Measurements from ENCODE around the gene MIX23. TPM values are rescaled to one million over a fixed set of nuclear protein-coding genes. Genes with fewer than 3 reads are reported as not detected.

MIX23 gene
- total and polyA plus RNA-seq, 4 experiments from 2014 or later: 5.3 to 25.1 (median 16.2) TPM

DNA sequence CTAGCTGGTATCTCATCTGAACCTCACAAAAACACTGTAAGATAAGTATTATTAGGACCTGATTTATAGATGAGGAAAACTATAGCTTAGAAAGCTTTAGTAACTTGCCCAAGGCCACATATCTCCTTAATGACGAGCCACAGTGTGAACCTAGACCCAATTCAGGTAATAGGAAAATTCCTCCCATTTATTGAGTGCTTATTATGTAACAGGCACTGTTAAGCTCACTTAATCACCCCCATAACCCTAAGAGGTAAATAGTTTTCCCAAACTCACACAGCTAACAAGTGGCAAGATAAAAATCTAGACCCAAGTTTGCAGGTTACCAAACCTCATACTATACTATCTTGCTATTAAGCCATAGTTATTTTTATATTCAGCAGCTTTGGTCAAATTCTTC is 24.9 kb upstream of the MIX23 start:
- Mint-ChIP-seq H3K27me3 (no peaks in the 10 kb centered on the region), H3K4me3 (no peak overlapping the region), H3K9me3 (no peaks in the 10 kb centered on the region), H3K27ac (peak overlapping the region in 2 of 7 donors; percentile 13 to 43), H3K36me3 (peaks cover 48 to 80% of the 10 kb centered on the region in 2 donors), H3K4me1 (peaks cover 11 to 20% (median 13%) of the 10 kb centered on the region in 4 donors)
- no peaks in the 10 kb centered on the region for H3K9me3 ChIP-seq (ENCODE audit: control insufficient read depth in 1 of 2, low read length in 2 of 2)
- CTCF ChIA-PET (ENCODE audit: partially characterized antibody): interaction anchor here (0.9 to 3.0 kb wide), 3 partner anchors 13 to 24 kb away, joined by 3 to 19 read pairs (median 9); partner anchors contain the start of gene FAM162A
- DNase-seq: no peak
- POLR2A ChIA-PET (ENCODE audit: partially characterized antibody): interaction anchor here (0.8 to 2.2 kb wide), 4 partner anchors 8 to 221 kb away, joined by 3 to 10 read pairs (median 6); partner anchors contain the start of genes FAM162A, MIX23 and WDR5B
- intact Hi-C loops (cut with micrococcal nuclease): no loop called here
- no peak overlapping the region for H3K27ac ChIP-seq (ENCODE audit: low read depth, low read length)
- H3K4me3 ChIP-seq (ENCODE audit: low read length in 2 of 2): no peak overlapping the region
- H3K4me1 ChIP-seq (ENCODE audit: insufficient read depth, low read length): no peaks in the 10 kb centered on the region
- H3K27me3 ChIP-seq (ENCODE audit: insufficient read depth, low read length): no peaks in the 10 kb centered on the region
- peaks cover 72% of the 10 kb centered on the region for H3K36me3 ChIP-seq (ENCODE audit: insufficient read depth, low read length)

DNA sequence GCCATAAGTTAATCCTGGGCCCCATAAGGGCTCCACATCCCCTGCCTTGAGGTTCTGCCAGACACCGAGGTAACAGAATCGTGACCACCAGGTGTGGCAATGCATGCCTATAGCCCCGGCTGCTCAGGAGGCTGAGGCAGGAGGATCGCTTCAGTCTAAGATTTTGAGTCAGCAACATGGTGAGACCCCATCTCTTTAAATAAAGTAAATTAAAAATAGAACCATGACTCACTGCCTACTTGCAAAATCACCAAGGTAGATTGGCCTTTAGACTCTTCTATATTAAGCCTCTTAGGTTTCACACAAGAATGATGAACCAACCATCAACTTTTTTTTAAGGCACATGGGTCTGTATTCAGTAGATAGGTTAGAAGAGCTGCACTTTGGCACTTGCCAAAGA is 23.2 kb upstream of the MIX23 start:
- peaks cover 50 to 75% of the 10 kb centered on the region in 2 donors for H3K36me3 Mint-ChIP-seq
- intact Hi-C loops (cut with micrococcal nuclease): no loop called here
- no peaks in the 10 kb centered on the region for H3K9me3 Mint-ChIP-seq
- Histone ChIP-seq H3K27me3 (ENCODE audit: insufficient read depth, low read length) (no peaks in the 10 kb centered on the region), H3K36me3 (ENCODE audit: insufficient read depth, low read length) (peaks cover 69% of the 10 kb centered on the region), H3K4me3 (ENCODE audit: low read length in 2 of 2) (no peak overlapping the region), H3K27ac (ENCODE audit: low read depth, low read length) (no peak overlapping the region), H3K4me1 (ENCODE audit: insufficient read depth, low read length) (no peaks in the 10 kb centered on the region), H3K9me3 (ENCODE audit: control insufficient read depth in 1 of 2, low read length in 2 of 2) (no peaks in the 10 kb centered on the region)
- no peak overlapping the region for H3K4me3 Mint-ChIP-seq
- CTCF ChIA-PET (ENCODE audit: partially characterized antibody): no interaction called here
- no peak for DNase-seq
- peak overlapping the region in 1 of 7 donors; percentile 25 for H3K27ac Mint-ChIP-seq
- POLR2A ChIA-PET (ENCODE audit: partially characterized antibody): interaction anchor here (1.9 to 2.2 kb wide), 2 partner anchors 10 to 23 kb away, joined by 8 to 10 read pairs; partner anchors contain the start of genes FAM162A, MIX23 and WDR5B
- no peaks in the 10 kb centered on the region for H3K27me3 Mint-ChIP-seq
- peaks cover 0 to 10% (median 3%) of the 10 kb centered on the region in 4 donors for H3K4me1 Mint-ChIP-seq

DNA sequence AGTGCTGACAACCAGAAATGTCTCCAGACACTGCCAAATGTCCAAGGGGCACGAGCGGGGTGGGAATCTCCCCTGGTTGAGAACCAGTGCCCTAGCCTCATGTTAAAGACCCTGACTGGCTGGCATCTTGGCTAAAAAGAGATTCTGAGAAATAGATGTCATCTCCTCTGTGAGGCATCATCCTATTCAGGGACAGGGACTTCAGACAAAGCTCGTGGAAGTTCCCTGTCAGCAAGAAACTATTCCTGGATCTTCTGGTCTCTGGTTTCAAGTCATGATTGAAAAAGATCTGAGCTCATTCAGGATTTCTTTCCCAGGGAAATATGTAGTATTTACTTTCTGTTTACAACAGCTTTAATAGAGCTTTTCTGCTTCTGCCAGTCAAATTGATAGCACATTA is 22.0 kb upstream of the MIX23 start:
- no peak for DNase-seq
- Histone ChIP-seq H3K27me3 (ENCODE audit: insufficient read depth, low read length) (no peaks in the 10 kb centered on the region), H3K27ac (ENCODE audit: low read depth, low read length) (no peak overlapping the region), H3K4me1 (ENCODE audit: insufficient read depth, low read length) (no peaks in the 10 kb centered on the region), H3K4me3 (ENCODE audit: low read length in 2 of 2) (no peak overlapping the region), H3K36me3 (ENCODE audit: insufficient read depth, low read length) (peaks cover 58% of the 10 kb centered on the region), H3K9me3 (ENCODE audit: control insufficient read depth in 1 of 2, low read length in 2 of 2) (no peaks in the 10 kb centered on the region)
- H3K4me3 Mint-ChIP-seq: no peak overlapping the region
- H3K27me3 Mint-ChIP-seq: no peaks in the 10 kb centered on the region
- H3K36me3 Mint-ChIP-seq: peaks cover 50 to 66% of the 10 kb centered on the region in 2 donors
- H3K4me1 Mint-ChIP-seq: peaks cover 0 to 5% (median 3%) of the 10 kb centered on the region in 4 donors
- POLR2A ChIA-PET (ENCODE audit: partially characterized antibody): interaction anchor here (0.8 kb wide), 1 partner anchor 11 kb away, joined by 3 read pairs; the partner anchor contains the start of gene WDR5B
- intact Hi-C loops (cut with micrococcal nuclease): no loop called here
- peak overlapping the region in 1 of 7 donors; percentile 50 for H3K27ac Mint-ChIP-seq
- no peaks in the 10 kb centered on the region for H3K9me3 Mint-ChIP-seq
- CTCF ChIA-PET (ENCODE audit: partially characterized antibody): interaction anchor here (0.8 to 1.2 kb wide), 2 partner anchors 11 to 290 kb away, joined by 3 to 4 read pairs; partner anchors contain the start of gene WDR5B

DNA sequence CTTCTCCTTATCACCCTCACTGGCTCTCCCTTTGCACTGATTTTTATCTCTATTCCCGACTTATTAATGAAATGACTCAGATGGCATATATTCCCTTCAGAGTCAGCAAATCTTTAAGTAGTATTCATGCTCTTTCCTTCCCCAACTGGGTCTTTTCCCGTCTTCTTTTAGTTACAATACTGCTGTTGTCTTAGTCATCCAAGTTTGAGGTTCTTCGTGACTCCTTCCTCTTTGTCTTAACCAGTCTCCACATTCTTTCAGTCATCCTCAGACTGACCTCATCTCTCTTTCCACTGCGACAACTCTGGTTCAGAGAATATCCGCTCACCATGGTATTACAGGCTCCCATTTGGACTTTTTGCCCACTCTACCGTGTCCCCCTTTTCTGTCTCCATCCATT is 20.5 kb upstream of the MIX23 start:
- Mint-ChIP-seq H3K36me3 (peaks cover 45 to 51% of the 10 kb centered on the region in 2 donors), H3K27me3 (no peaks in the 10 kb centered on the region), H3K4me3 (peak overlapping the region in 1 of 8 donors; percentile 23), H3K4me1 (peaks cover 0 to 3% (median under 1%) of the 10 kb centered on the region in 4 donors), H3K9me3 (no peaks in the 10 kb centered on the region), H3K27ac (peak overlapping the region in 2 of 7 donors; percentile 38 to 76)
- intact Hi-C loops (cut with micrococcal nuclease): no loop called here
- no peak overlapping the region for H3K27ac ChIP-seq (ENCODE audit: low read depth, low read length)
- H3K9me3 ChIP-seq (ENCODE audit: control insufficient read depth in 1 of 2, low read length in 2 of 2): no peaks in the 10 kb centered on the region
- no peak for DNase-seq
- CTCF ChIA-PET (ENCODE audit: partially characterized antibody): no interaction called here
- no peak overlapping the region for H3K4me3 ChIP-seq (ENCODE audit: low read length in 2 of 2)
- H3K4me1 ChIP-seq (ENCODE audit: insufficient read depth, low read length): no peaks in the 10 kb centered on the region
- peaks cover 53% of the 10 kb centered on the region for H3K36me3 ChIP-seq (ENCODE audit: insufficient read depth, low read length)
- H3K27me3 ChIP-seq (ENCODE audit: insufficient read depth, low read length): no peaks in the 10 kb centered on the region
- POLR2A ChIA-PET (ENCODE audit: partially characterized antibody): no interaction called here

DNA sequence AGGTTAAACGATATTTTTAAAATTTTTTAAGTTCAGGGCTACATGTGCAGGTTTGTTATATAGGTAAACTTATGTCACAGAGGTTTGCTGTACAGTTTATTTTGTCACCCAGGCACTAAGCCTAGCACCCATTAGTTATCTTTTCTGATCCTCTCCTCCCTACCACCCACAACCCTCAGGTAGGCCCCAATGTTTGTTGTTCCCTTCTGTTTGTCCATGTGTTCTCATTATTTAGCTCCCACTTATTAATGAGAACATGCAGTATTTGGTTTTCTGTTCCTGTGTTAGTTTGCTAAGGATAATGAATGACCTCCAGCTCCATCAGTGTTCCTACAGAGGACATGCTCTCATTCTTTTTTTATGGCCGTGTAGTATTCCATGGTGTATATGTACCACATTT is 15.9 kb upstream of the MIX23 start:
- ChIA-PET CTCF (ENCODE audit: partially characterized antibody) (interaction anchor here (1.0 kb wide), 1 partner anchor 15 kb away, joined by 4 read pairs; the partner anchor contains the start of gene FAM162A), POLR2A (ENCODE audit: partially characterized antibody) (no interaction called here)
- Histone ChIP-seq H3K9me3 (ENCODE audit: control insufficient read depth in 1 of 2, low read length in 2 of 2) (no peaks in the 10 kb centered on the region), H3K36me3 (ENCODE audit: insufficient read depth, low read length) (peaks cover 11% of the 10 kb centered on the region), H3K4me3 (ENCODE audit: low read length in 2 of 2) (no peak overlapping the region), H3K27ac (ENCODE audit: low read depth, low read length) (no peak overlapping the region), H3K27me3 (ENCODE audit: insufficient read depth, low read length) (no peaks in the 10 kb centered on the region), H3K4me1 (ENCODE audit: insufficient read depth, low read length) (no peaks in the 10 kb centered on the region)
- no peak overlapping the region for H3K4me3 Mint-ChIP-seq
- H3K27ac Mint-ChIP-seq: no peak overlapping the region
- DNase-seq: no peak
- intact Hi-C loops (cut with micrococcal nuclease): no loop called here
- H3K27me3 Mint-ChIP-seq: no peaks in the 10 kb centered on the region
- H3K36me3 Mint-ChIP-seq: peaks cover 18% of the 10 kb centered on the region in 2 donors
- no peaks in the 10 kb centered on the region for H3K9me3 Mint-ChIP-seq
- H3K4me1 Mint-ChIP-seq: peaks cover 0 to 3% (median under 1%) of the 10 kb centered on the region in 4 donors

DNA sequence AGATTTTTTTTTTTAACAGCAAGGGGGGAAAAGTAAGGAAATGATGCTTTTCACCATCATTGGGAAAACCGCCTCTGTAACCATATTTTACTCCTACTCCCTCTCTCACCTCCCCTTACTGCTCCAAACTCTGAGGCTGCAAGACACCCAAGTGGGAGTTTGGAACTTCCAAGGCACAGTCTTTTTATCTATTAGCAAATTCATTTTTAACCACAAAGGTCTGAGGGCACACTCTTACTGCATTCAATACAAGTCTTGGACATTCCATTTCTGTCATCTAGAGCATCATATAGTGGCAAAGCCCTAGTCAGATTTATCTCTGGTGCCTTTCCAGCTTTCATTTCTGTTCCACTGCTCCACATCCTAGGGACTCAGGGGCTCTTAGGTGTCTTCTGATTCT is 14.2 kb upstream of the MIX23 start:
- CTCF ChIA-PET (ENCODE audit: partially characterized antibody): interaction anchor here (0.8 to 1.2 kb wide), 2 partner anchors 19 to 282 kb away, joined by 3 read pairs; partner anchors contain the start of gene WDR5B
- POLR2A ChIA-PET (ENCODE audit: partially characterized antibody): no interaction called here
- Mint-ChIP-seq H3K27me3 (no peaks in the 10 kb centered on the region), H3K4me3 (no peak overlapping the region), H3K27ac (no peak overlapping the region), H3K9me3 (no peaks in the 10 kb centered on the region), H3K36me3 (peaks cover 7 to 8% of the 10 kb centered on the region in 2 donors), H3K4me1 (peaks cover 0 to 6% (median 5%) of the 10 kb centered on the region in 4 donors)
- Histone ChIP-seq H3K27ac (ENCODE audit: low read depth, low read length) (no peak overlapping the region), H3K36me3 (ENCODE audit: insufficient read depth, low read length) (no peaks in the 10 kb centered on the region), H3K9me3 (ENCODE audit: control insufficient read depth in 1 of 2, low read length in 2 of 2) (no peaks in the 10 kb centered on the region), H3K4me1 (ENCODE audit: insufficient read depth, low read length) (no peaks in the 10 kb centered on the region), H3K27me3 (ENCODE audit: insufficient read depth, low read length) (no peaks in the 10 kb centered on the region), H3K4me3 (ENCODE audit: low read length in 2 of 2) (no peak overlapping the region)
- no peak for DNase-seq
- intact Hi-C loops (cut with micrococcal nuclease): no loop called here

DNA sequence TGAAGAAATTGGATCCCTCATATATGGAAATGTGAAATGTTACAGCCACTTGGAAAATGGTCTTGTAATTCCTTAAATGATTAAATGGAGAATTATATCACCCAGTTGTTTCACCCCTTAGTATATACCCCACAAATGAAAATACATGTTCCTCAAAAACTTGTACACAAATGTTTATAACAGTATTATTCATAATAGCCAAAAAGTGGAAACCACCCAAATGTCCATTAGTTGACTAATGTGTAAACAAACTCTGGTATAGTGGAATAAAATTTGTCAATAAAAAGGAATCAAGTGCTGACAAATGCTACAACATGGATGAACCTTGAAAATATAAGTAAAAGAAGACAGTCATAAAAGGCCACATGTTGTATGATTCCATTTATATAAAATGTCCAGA is 13.5 kb upstream of the MIX23 start:
- no peak overlapping the region for H3K27ac ChIP-seq (ENCODE audit: low read depth, low read length)
- Mint-ChIP-seq H3K9me3 (no peaks in the 10 kb centered on the region), H3K36me3 (peaks cover 6 to 8% of the 10 kb centered on the region in 2 donors), H3K27ac (no peak overlapping the region), H3K27me3 (no peaks in the 10 kb centered on the region), H3K4me1 (peaks cover 0 to 6% (median 5%) of the 10 kb centered on the region in 4 donors), H3K4me3 (no peak overlapping the region)
- ChIA-PET POLR2A (ENCODE audit: partially characterized antibody) (no interaction called here), CTCF (ENCODE audit: partially characterized antibody) (no interaction called here)
- no peaks in the 10 kb centered on the region for H3K4me1 ChIP-seq (ENCODE audit: insufficient read depth, low read length)
- no peak for DNase-seq
- no peaks in the 10 kb centered on the region for H3K9me3 ChIP-seq (ENCODE audit: control insufficient read depth in 1 of 2, low read length in 2 of 2)
- no peaks in the 10 kb centered on the region for H3K27me3 ChIP-seq (ENCODE audit: insufficient read depth, low read length)
- no peak overlapping the region for H3K4me3 ChIP-seq (ENCODE audit: low read length in 2 of 2)
- H3K36me3 ChIP-seq (ENCODE audit: insufficient read depth, low read length): no peaks in the 10 kb centered on the region
- intact Hi-C loops (cut with micrococcal nuclease): no loop called here

Measured in CD4-positive, alpha-beta memory T cell (primary cell).